ENCODE data around the gene SLIT3. TPM values are rescaled to one million over a fixed set of nuclear protein-coding genes. Genes with fewer than 3 reads are reported as not detected.

Gene SLIT3
- total RNA-seq, 1 donor from 2014 or later: 0.75 TPM

GRCh38 chr5:169013208-169013728 is 287.7 kb downstream of the SLIT3 start:
- Mint-ChIP-seq H3K27me3 (peaks cover 5% of the 10 kb centered on the region), H3K27ac (no peak overlapping the region), H3K4me3 (no peak overlapping the region), H3K9me3 (no peaks in the 10 kb centered on the region), H3K4me1 (no peaks in the 10 kb centered on the region), H3K36me3 (ENCODE audit: low read depth) (no peaks in the 10 kb centered on the region)
- no peak for DNase-seq
- intact Hi-C loops (cut with micrococcal nuclease): no loop called here

GRCh38 chr5:169012450-169012849 is 288.5 kb downstream of the SLIT3 start:
- Mint-ChIP-seq H3K27ac (no peak overlapping the region), H3K9me3 (no peaks in the 10 kb centered on the region), H3K27me3 (peaks cover 8% of the 10 kb centered on the region), H3K4me3 (no peak overlapping the region), H3K4me1 (no peaks in the 10 kb centered on the region), H3K36me3 (ENCODE audit: low read depth) (no peaks in the 10 kb centered on the region)
- DNase-seq: no peak
- intact Hi-C loops (cut with micrococcal nuclease): no loop called here

- Mint-ChIP-seq H3K27me3 (peaks cover 8% of the 10 kb centered on the region), H3K36me3 (ENCODE audit: low read depth) (no peaks in the 10 kb centered on the region), H3K27ac (no peak overlapping the region), H3K4me3 (no peak overlapping the region), H3K9me3 (no peaks in the 10 kb centered on the region), H3K4me1 (no peaks in the 10 kb centered on the region)
- intact Hi-C loops (cut with micrococcal nuclease): no loop called here
- no peak for DNase-seq
These were observed 289.5 kb downstream of the SLIT3 start for GRCh38 chr5:169011451-169011850.

- intact Hi-C loops (cut with micrococcal nuclease): no loop called here
- Mint-ChIP-seq H3K27me3 (peaks cover 8% of the 10 kb centered on the region), H3K4me1 (no peaks in the 10 kb centered on the region), H3K27ac (no peak overlapping the region), H3K9me3 (no peaks in the 10 kb centered on the region), H3K36me3 (ENCODE audit: low read depth) (no peaks in the 10 kb centered on the region), H3K4me3 (no peak overlapping the region)
- DNase-seq: no peak
These were observed 289.9 kb downstream of the SLIT3 start for GRCh38 chr5:169011009-169011408.

GRCh38 chr5:169009123-169009522 is 291.8 kb downstream of the SLIT3 start:
- no peaks in the 10 kb centered on the region for H3K9me3 Mint-ChIP-seq
- intact Hi-C loops (cut with micrococcal nuclease): no loop called here
- no peak overlapping the region for H3K4me3 Mint-ChIP-seq
- no peaks in the 10 kb centered on the region for H3K36me3 Mint-ChIP-seq (ENCODE audit: low read depth)
- no peak for DNase-seq
- peaks cover 8% of the 10 kb centered on the region for H3K27me3 Mint-ChIP-seq
- H3K4me1 Mint-ChIP-seq: no peaks in the 10 kb centered on the region
- no peak overlapping the region for H3K27ac Mint-ChIP-seq

GRCh38 chr5:169006842-169007790 is 293.8 kb downstream of the SLIT3 start:
- Mint-ChIP-seq H3K4me3 (no peak overlapping the region), H3K4me1 (no peaks in the 10 kb centered on the region), H3K27me3 (peaks cover 13% of the 10 kb centered on the region), H3K36me3 (ENCODE audit: low read depth) (no peaks in the 10 kb centered on the region), H3K9me3 (no peaks in the 10 kb centered on the region), H3K27ac (no peak overlapping the region)
- intact Hi-C loops (cut with micrococcal nuclease): no loop called here
- DNase-seq: no peak

GRCh38 chr5:169004551-169004950 is 296.4 kb downstream of the SLIT3 start:
- Mint-ChIP-seq H3K4me3 (no peak overlapping the region), H3K27ac (no peak overlapping the region), H3K27me3 (peaks cover 13% of the 10 kb centered on the region), H3K9me3 (no peaks in the 10 kb centered on the region), H3K36me3 (ENCODE audit: low read depth) (no peaks in the 10 kb centered on the region), H3K4me1 (no peaks in the 10 kb centered on the region)
- no peak for DNase-seq
- intact Hi-C loops (cut with micrococcal nuclease): no loop called here

GRCh38 chr5:169003721-169004541 is 297.0 kb downstream of the SLIT3 start:
- no peak for DNase-seq
- H3K27me3 Mint-ChIP-seq: peaks cover 13% of the 10 kb centered on the region
- no peaks in the 10 kb centered on the region for H3K9me3 Mint-ChIP-seq
- no peak overlapping the region for H3K27ac Mint-ChIP-seq
- intact Hi-C loops (cut with micrococcal nuclease): no loop called here
- no peak overlapping the region for H3K4me3 Mint-ChIP-seq
- no peaks in the 10 kb centered on the region for H3K4me1 Mint-ChIP-seq
- H3K36me3 Mint-ChIP-seq (ENCODE audit: low read depth): no peaks in the 10 kb centered on the region

- intact Hi-C loops (cut with micrococcal nuclease): no loop called here
- H3K36me3 Mint-ChIP-seq (ENCODE audit: low read depth): no peaks in the 10 kb centered on the region
- no peaks in the 10 kb centered on the region for H3K4me1 Mint-ChIP-seq
- no peak for DNase-seq
- no peak overlapping the region for H3K27ac Mint-ChIP-seq
- H3K27me3 Mint-ChIP-seq: peaks cover 9% of the 10 kb centered on the region
- no peak overlapping the region for H3K4me3 Mint-ChIP-seq
- H3K9me3 Mint-ChIP-seq: no peaks in the 10 kb centered on the region
These were observed 297.9 kb downstream of the SLIT3 start for GRCh38 chr5:169002953-169003555.

- H3K4me1 Mint-ChIP-seq: no peaks in the 10 kb centered on the region
- DNase-seq: no peak
- no peak overlapping the region for H3K4me3 Mint-ChIP-seq
- intact Hi-C loops (cut with micrococcal nuclease): no loop called here
- H3K27ac Mint-ChIP-seq: no peak overlapping the region
- no peaks in the 10 kb centered on the region for H3K9me3 Mint-ChIP-seq
- no peaks in the 10 kb centered on the region for H3K36me3 Mint-ChIP-seq (ENCODE audit: low read depth)
- H3K27me3 Mint-ChIP-seq: peaks cover 8% of the 10 kb centered on the region
These were observed 299.5 kb downstream of the SLIT3 start for GRCh38 chr5:169001394-169001793.

GRCh38 chr5:168995024-168995423 is 305.9 kb downstream of the SLIT3 start:
- no peak for DNase-seq
- Mint-ChIP-seq H3K36me3 (ENCODE audit: low read depth) (no peaks in the 10 kb centered on the region), H3K27me3 (no peaks in the 10 kb centered on the region), H3K4me1 (no peaks in the 10 kb centered on the region), H3K27ac (no peak overlapping the region), H3K4me3 (no peak overlapping the region), H3K9me3 (no peaks in the 10 kb centered on the region)
- intact Hi-C loops (cut with micrococcal nuclease): no loop called here

GRCh38 chr5:168992687-168993086 is 308.3 kb downstream of the SLIT3 start:
- H3K36me3 Mint-ChIP-seq (ENCODE audit: low read depth): no peaks in the 10 kb centered on the region
- peaks cover under 1% of the 10 kb centered on the region for H3K4me1 Mint-ChIP-seq
- no peaks in the 10 kb centered on the region for H3K27me3 Mint-ChIP-seq
- intact Hi-C loops (cut with micrococcal nuclease): no loop called here
- H3K4me3 Mint-ChIP-seq: no peak overlapping the region
- H3K27ac Mint-ChIP-seq: no peak overlapping the region
- DNase-seq: no peak
- H3K9me3 Mint-ChIP-seq: no peaks in the 10 kb centered on the region

- H3K4me1 Mint-ChIP-seq: peaks cover 2% of the 10 kb centered on the region
- no peak for DNase-seq
- H3K27ac Mint-ChIP-seq: no peak overlapping the region
- H3K4me3 Mint-ChIP-seq: no peak overlapping the region
- peaks cover 3% of the 10 kb centered on the region for H3K27me3 Mint-ChIP-seq
- H3K9me3 Mint-ChIP-seq: no peaks in the 10 kb centered on the region
- intact Hi-C loops (cut with micrococcal nuclease): no loop called here
- no peaks in the 10 kb centered on the region for H3K36me3 Mint-ChIP-seq (ENCODE audit: low read depth)
These were observed 308.9 kb downstream of the SLIT3 start for GRCh38 chr5:168992016-168992415.

- Mint-ChIP-seq H3K4me3 (no peak overlapping the region), H3K27ac (no peak overlapping the region), H3K27me3 (peaks cover 3% of the 10 kb centered on the region), H3K4me1 (peaks cover 2% of the 10 kb centered on the region), H3K36me3 (ENCODE audit: low read depth) (no peaks in the 10 kb centered on the region), H3K9me3 (no peaks in the 10 kb centered on the region)
- intact Hi-C loops (cut with micrococcal nuclease): no loop called here
- DNase-seq: no peak
These were observed 309.6 kb downstream of the SLIT3 start for GRCh38 chr5:168991311-168991710.

Measured in activated CD4-positive, alpha-beta T cell treated with anti-CD3 and anti-CD28 coated beads, Interleukin-2, amount 10 ng/mL, durations not matched to agents 24 days and 14 days (primary cell).